HEK293T (cell line): Measurements from ENCODE around the gene TMEM131.

Source experiments
- ARNT ChIP-seq: fragments of 450-650 bp; IDR thresholded peaks from 2 replicates; pipeline ENCODE4 v1.6.1; 2017; ENCODE audit warnings: mild to moderate bottlenecking
- BHLHE40 ChIP-seq: fragments of 450-650 bp; IDR thresholded peaks from 2 replicates; pipeline ENCODE4 v1.6.1; 2016; ENCODE audit warnings: mild to moderate bottlenecking, moderate library complexity, borderline replicate concordance
- CTBP1 ChIP-seq: fragments of 450-650 bp; IDR thresholded peaks from 2 replicates; pipeline ENCODE4 v1.6.1; 2016; ENCODE audit warnings: borderline replicate concordance
- ELF4 ChIP-seq: fragments of 450-650 bp; IDR thresholded peaks from 2 replicates; pipeline ENCODE4 v1.6.1; 2017; ENCODE audit warnings: antibody characterized with exemption
- FOXK2 ChIP-seq: fragments of 450-650 bp; IDR thresholded peaks from 2 replicates; pipeline ENCODE4 v1.6.1; 2016; ENCODE audit warnings: mild to moderate bottlenecking
- FOXM1 ChIP-seq: fragments of 450-650 bp; IDR thresholded peaks from 2 replicates; pipeline ENCODE4 v1.6.1; 2017; ENCODE audit warnings: mild to moderate bottlenecking, borderline replicate concordance
- HDGF ChIP-seq: fragments of 450-650 bp; IDR thresholded peaks from 2 replicates; pipeline ENCODE4 v1.6.1; 2017; ENCODE audit warnings: antibody characterized with exemption, borderline replicate concordance
- L3MBTL2 ChIP-seq: fragments of 450-650 bp; conservative IDR thresholded peaks from 2 replicates; pipeline ENCODE4 v1.6.1; 2016; ENCODE audit warnings: mild to moderate bottlenecking
- LEF1 ChIP-seq: fragments of 450-650 bp; IDR thresholded peaks from 2 replicates; pipeline ENCODE4 v1.6.1; 2017; ENCODE audit warnings: mild to moderate bottlenecking, borderline replicate concordance
- NFRKB ChIP-seq: fragments of 450-650 bp; IDR thresholded peaks from 2 replicates; pipeline ENCODE4 v1.6.1; 2016; ENCODE audit warnings: mild to moderate bottlenecking, moderate library complexity
- SP1 ChIP-seq: fragments of 450-650 bp; IDR thresholded peaks from 2 replicates; pipeline ENCODE4 v1.6.1; 2017
- SUZ12 ChIP-seq: fragments of 450-650 bp; IDR thresholded peaks from 2 replicates; pipeline ENCODE4 v1.6.1; 2016; ENCODE audit warnings: mild to moderate bottlenecking
- ZNF384 ChIP-seq: fragments of 450-650 bp; IDR thresholded peaks from 2 replicates; pipeline ENCODE4 v1.6.1; 2016

- no peak for TF ChIP-seq NFRKB
- TF ChIP-seq CTBP1 = no peak
- TF ChIP-seq FOXK2 = no peak
- TF ChIP-seq LEF1 = no peak
- no peak for TF ChIP-seq HDGF
- TF ChIP-seq SP1 = no peak
- TF ChIP-seq ELF4 = no peak
- no peak for TF ChIP-seq FOXM1
- no peak for TF ChIP-seq SUZ12
- no peak for TF ChIP-seq ARNT
- TF ChIP-seq L3MBTL2 = no peak
- no peak for TF ChIP-seq BHLHE40
- no peak for TF ChIP-seq ZNF384
Measured at GRCh38 chr2:97722227-97722626, 273.5 kb downstream of the TMEM131 start.
